ENCODE measurements around the gene DMP1.

DNA sequence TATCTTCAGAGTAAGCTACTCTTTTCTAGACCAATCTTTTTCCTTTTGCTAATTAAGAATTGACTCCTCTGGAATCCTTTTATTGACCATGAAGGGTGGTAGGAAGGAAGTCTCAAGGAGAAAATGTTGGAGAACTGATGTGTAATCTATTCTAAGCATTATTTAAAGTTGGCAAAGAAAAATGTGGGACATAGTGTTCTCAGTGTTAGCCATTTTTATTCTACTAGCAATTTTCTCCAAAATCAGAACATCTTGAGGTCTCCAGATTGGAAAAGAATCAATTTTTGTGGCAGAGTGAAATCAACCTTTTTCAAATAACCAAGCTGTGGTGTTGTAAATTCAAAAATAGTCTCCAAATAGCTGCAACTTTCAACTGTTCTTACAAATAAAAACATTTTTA is 18.4 kb upstream of the DMP1 start:
- TF ChIP-seq, protein P1, sequence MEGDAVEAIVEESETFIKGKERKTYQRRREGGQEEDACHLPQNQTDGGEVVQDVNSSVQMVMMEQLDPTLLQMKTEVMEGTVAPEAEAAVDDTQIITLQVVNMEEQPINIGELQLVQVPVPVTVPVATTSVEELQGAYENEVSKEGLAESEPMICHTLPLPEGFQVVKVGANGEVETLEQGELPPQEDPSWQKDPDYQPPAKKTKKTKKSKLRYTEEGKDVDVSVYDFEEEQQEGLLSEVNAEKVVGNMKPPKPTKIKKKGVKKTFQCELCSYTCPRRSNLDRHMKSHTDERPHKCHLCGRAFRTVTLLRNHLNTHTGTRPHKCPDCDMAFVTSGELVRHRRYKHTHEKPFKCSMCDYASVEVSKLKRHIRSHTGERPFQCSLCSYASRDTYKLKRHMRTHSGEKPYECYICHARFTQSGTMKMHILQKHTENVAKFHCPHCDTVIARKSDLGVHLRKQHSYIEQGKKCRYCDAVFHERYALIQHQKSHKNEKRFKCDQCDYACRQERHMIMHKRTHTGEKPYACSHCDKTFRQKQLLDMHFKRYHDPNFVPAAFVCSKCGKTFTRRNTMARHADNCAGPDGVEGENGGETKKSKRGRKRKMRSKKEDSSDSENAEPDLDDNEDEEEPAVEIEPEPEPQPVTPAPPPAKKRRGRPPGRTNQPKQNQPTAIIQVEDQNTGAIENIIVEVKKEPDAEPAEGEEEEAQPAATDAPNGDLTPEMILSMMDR (IDR thresholded peaks at IDR 0.05) = no peak
- no peak for TF ChIP-seq POLR2A (IDR thresholded peaks at IDR 0.05)

Measured in suprapubic skin (tissue), 3 donors.